Ovary (tissue), 9 donors: ENCODE data around the gene PROKR1. TPM values are rescaled to one million over a fixed set of nuclear protein-coding genes. Genes with fewer than 3 reads are reported as not detected.

Experiments
- DNase-seq, 5 donors: peaks; one replicate each; pipeline ENCODE4 v3.0.0-alpha.2; 2019 to 2020
- H3K27ac ChIP-seq, 2 donors: fragments of 200-600 bp; one replicate each; pipeline versions ENCODE4 v1.5.1 to v1.8.0; 2019 to 2022
- H3K27me3 ChIP-seq: fragments of 200-600 bp; one replicate; pipeline ENCODE4 v1.8.0; 2022
- H3K36me3 ChIP-seq: fragments of 200-600 bp; sonication (generic); one replicate; pipeline ENCODE4 v1.5.1; 2019
- H3K4me1 ChIP-seq: one replicate; pipeline ENCODE4 v1.8.1; 2013; ENCODE audit warnings: mild to moderate bottlenecking, moderate library complexity; ENCODE audit not compliant: insufficient read depth
- H3K4me3 ChIP-seq: fragments of 200-600 bp; sonication (generic); one replicate; pipeline ENCODE4 v1.5.1; 2017
- H3K9me3 ChIP-seq, 2 donors: fragments of 200-600 bp in 1 of 2; sonication (generic) in 1 of 2; one replicate each; pipeline versions ENCODE4 v1.5.1 to v1.8.1; 2013 to 2019; ENCODE audit warnings: mild to moderate bottlenecking in 1 of 2, moderate library complexity in 1 of 2
- CTCF ChIP-seq, 3 donors: fragments of 450-650 bp in 2 of 3; fragments of 200-600 bp in 1 of 3; IDR thresholded peaks; one replicate each; pipeline versions ENCODE4 v1.5.1 to v1.8.0; 2016 to 2022; ENCODE audit warnings: antibody characterized with exemption in 3 of 3, mild to moderate bottlenecking in 1 of 3
- EP300 ChIP-seq: sonication (generic); formaldehyde crosslinking; IDR thresholded peaks from one replicate; pipeline ENCODE4 v1.6.1; 2017; ENCODE audit warnings: antibody characterized with exemption
- POLR2A ChIP-seq: fragments of 450-650 bp; IDR thresholded peaks from one replicate; pipeline ENCODE4 v1.6.1; 2017; ENCODE audit warnings: antibody characterized with exemption, mild to moderate bottlenecking, moderate library complexity
- WGBS, 3 donors: extraction: QIAGEN DNeasy Blood & Tissue Kit in 1 of 3; methylation state at CpG; one replicate each; pipeline versions ENCODE4 v1.1.5 to v1.1.7; 2013 to 2017; 5-methylcytosine and 5-hydroxymethylcytosine counted together
- intact Hi-C, 4 donors: fragments of 100-400 bp; cut with DNase I; formaldehyde crosslinking; loops; one replicate each; pipeline versions ENCODE4 v1.11.0 to v1.15.1; 2022 to 2023
- polyA plus RNA-seq, 2 donors: library from polyadenylated mRNA; stranded (reverse); fragments of 200-250 nt in 1 of 2; fragments of 350-450 nt in 1 of 2; fragmentation: Illumina TruSeq in 1 of 2; extraction: RNeasy Lipid Tissue Mini Kit (QIAGEN cat#74804) in 1 of 2; gene quantifications; one replicate each; pipeline ENCODE4 v1.2.3, GENCODE V29; 2013 to 2014
- total RNA-seq, 7 donors: library from RNA; depleted of rRNA in 2 of 7; stranded (reverse); fragments of >200 nt in 2 of 7; fragmentation: NEBNext Ultra II Directional in 3 of 7; extraction: Animal tissue kit (Norgen Biotek cat#: 25700) in 3 of 7; gene quantifications; one replicate each; pipeline versions ENCODE4 v1.1.0 to v1.2.4, GENCODE V29; 2016 to 2023
- donor health status: DM: no; HTN: no; CAD: no; lungs with moderate emphysema.
- donor health status: DM: no; HTN: no; CAD: no.
- donor health status: Bipolar disorder and iron deficiency.
- donor health status: DM: yes; HTN: yes; CAD: no.
- donor health status: DM: no; HTN: no; CAD: no.
- donor health status: DM: yes; HTN: yes; CAD: no.

PROKR1 gene
- total and polyA plus RNA-seq, 9 donors: 0.02 to 0.03 TPM; not detected in 7

- H3K4me3 ChIP-seq: no peak overlapping the region
- TF ChIP-seq POLR2A (no peak), CTCF (IDR thresholded peaks at IDR 0.05) (no peak), EP300 (no peak)
- WGBS, 3 donors: 93 to 97% (median 96%) methylated on average over 2 of the region's 2 CpGs
- H3K9me3 ChIP-seq: no peaks in the 10 kb centered on the region
- no peaks in the 10 kb centered on the region for H3K36me3 ChIP-seq
- no peaks in the 10 kb centered on the region for H3K27me3 ChIP-seq
- no peaks in the 10 kb centered on the region for H3K4me1 ChIP-seq
- no peak for DNase-seq
- H3K27ac ChIP-seq: no peak overlapping the region
- intact Hi-C loops: no loop called here
Observed at GRCh38 chr2:68693951-68694350, 50.6 kb downstream of the PROKR1 start.

GRCh38 chr2:68695971-68696370, 52.6 kb downstream of the PROKR1 start:
- Histone ChIP-seq H3K4me1 (no peaks in the 10 kb centered on the region), H3K9me3 (no peaks in the 10 kb centered on the region), H3K36me3 (no peaks in the 10 kb centered on the region), H3K27me3 (no peaks in the 10 kb centered on the region), H3K27ac (no peak overlapping the region), H3K4me3 (no peak overlapping the region)
- WGBS, 3 donors: 89 to 94% (median 90%) methylated on average over 4 of the region's 4 CpGs
- DNase-seq: no peak
- intact Hi-C loops: no loop called here
- TF ChIP-seq POLR2A (no peak), EP300 (no peak), CTCF (IDR thresholded peaks at IDR 0.05) (no peak)

- TF ChIP-seq EP300 (no peak), POLR2A (no peak), CTCF (IDR thresholded peaks at IDR 0.05) (no peak)
- DNase-seq: no peak
- Histone ChIP-seq H3K27me3 (no peaks in the 10 kb centered on the region), H3K27ac (no peak overlapping the region), H3K4me1 (no peaks in the 10 kb centered on the region), H3K4me3 (no peak overlapping the region), H3K36me3 (no peaks in the 10 kb centered on the region), H3K9me3 (no peaks in the 10 kb centered on the region)
- intact Hi-C loops: no loop called here
- 87 to 90% (median 89%) methylated on average over 2 of the region's 2 CpGs for WGBS, 3 donors
Observed at GRCh38 chr2:68696554-68696953, 53.2 kb downstream of the PROKR1 start.

- Histone ChIP-seq H3K36me3 (no peaks in the 10 kb centered on the region), H3K4me3 (no peak overlapping the region), H3K4me1 (no peaks in the 10 kb centered on the region), H3K27me3 (no peaks in the 10 kb centered on the region), H3K27ac (no peak overlapping the region), H3K9me3 (no peaks in the 10 kb centered on the region)
- TF ChIP-seq CTCF (IDR thresholded peaks at IDR 0.05) (no peak), EP300 (no peak), POLR2A (no peak)
- no peak for DNase-seq
- intact Hi-C loops: no loop called here
- 63 to 87% (median 74%) methylated on average over 4 of the region's 4 CpGs for WGBS, 3 donors
Observed at GRCh38 chr2:68698567-68699377, 55.4 kb downstream of the PROKR1 start.
